Nephron (organoid): ENCODE data around the gene HEPACAM.

ENCODE experiments used
- H3K27ac Mint-ChIP-seq, 3 experiments: 2 replicates each; pipeline ENCODE4 v1.8.0; 2020; ENCODE audit warnings: mixed read lengths in 3 of 3, mild to moderate bottlenecking in 2 of 3, moderate library complexity in 1 of 3
- H3K27me3 Mint-ChIP-seq: 2 replicates; pipeline ENCODE4 v1.8.0; 2021; ENCODE audit warnings: low read depth, mild to moderate bottlenecking, moderate library complexity, mixed read lengths
- H3K36me3 Mint-ChIP-seq: 2 replicates; pipeline ENCODE4 v1.8.0; 2020; ENCODE audit warnings: low read depth, mixed read lengths
- H3K4me1 Mint-ChIP-seq: 2 replicates; pipeline ENCODE4 v1.8.0; 2020; ENCODE audit warnings: mixed read lengths
- H3K4me3 Mint-ChIP-seq, 3 experiments: 2 replicates each; pipeline ENCODE4 v1.8.0; 2020; ENCODE audit warnings: mild to moderate bottlenecking in 3 of 3, mixed read lengths in 3 of 3, moderate library complexity in 2 of 3
- H3K9me3 Mint-ChIP-seq: 2 replicates; pipeline ENCODE4 v1.8.0; 2020; ENCODE audit warnings: mixed read lengths
- TF ChIP-seq, protein P1 (sequence below), 3 experiments: fragments of 200-600 bp; sonication (generic); IDR thresholded peaks; one replicate each; pipeline ENCODE4 v1.5.0; 2021; ENCODE audit warnings: antibody characterized with exemption in 3 of 3; ENCODE audit not compliant: unreplicated experiment in 3 of 3

HEPACAM gene

DNA sequence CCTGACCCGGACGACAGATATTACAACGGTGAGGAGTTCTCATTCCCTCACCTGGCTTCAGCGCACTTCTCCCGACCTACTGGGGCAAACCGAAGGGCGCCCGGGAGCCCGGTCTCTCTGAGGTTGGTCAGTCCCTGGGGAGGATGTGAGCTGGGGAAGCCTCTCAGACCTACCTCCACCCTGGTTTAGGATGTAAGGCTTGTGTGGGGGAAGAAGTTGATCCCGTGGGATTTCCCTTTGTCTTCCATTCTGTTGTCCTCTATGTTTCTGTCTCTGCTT is 58.3 kb downstream of the HEPACAM start:
- peak overlapping the region in 2 of 3 experiments; percentile 39 to 94 for H3K27ac Mint-ChIP-seq
- TF ChIP-seq, protein P1, sequence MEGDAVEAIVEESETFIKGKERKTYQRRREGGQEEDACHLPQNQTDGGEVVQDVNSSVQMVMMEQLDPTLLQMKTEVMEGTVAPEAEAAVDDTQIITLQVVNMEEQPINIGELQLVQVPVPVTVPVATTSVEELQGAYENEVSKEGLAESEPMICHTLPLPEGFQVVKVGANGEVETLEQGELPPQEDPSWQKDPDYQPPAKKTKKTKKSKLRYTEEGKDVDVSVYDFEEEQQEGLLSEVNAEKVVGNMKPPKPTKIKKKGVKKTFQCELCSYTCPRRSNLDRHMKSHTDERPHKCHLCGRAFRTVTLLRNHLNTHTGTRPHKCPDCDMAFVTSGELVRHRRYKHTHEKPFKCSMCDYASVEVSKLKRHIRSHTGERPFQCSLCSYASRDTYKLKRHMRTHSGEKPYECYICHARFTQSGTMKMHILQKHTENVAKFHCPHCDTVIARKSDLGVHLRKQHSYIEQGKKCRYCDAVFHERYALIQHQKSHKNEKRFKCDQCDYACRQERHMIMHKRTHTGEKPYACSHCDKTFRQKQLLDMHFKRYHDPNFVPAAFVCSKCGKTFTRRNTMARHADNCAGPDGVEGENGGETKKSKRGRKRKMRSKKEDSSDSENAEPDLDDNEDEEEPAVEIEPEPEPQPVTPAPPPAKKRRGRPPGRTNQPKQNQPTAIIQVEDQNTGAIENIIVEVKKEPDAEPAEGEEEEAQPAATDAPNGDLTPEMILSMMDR (IDR thresholded peaks at IDR 0.05; ENCODE audit: unreplicated experiment in 3 of 3) = no peak
- no peaks in the 10 kb centered on the region for H3K36me3 Mint-ChIP-seq
- peak overlapping the region; percentile 85 to 93 (median 93) for H3K4me3 Mint-ChIP-seq
- H3K4me1 Mint-ChIP-seq = peaks cover 14% of the 10 kb centered on the region
- no peaks in the 10 kb centered on the region for H3K9me3 Mint-ChIP-seq
- peaks cover 43% of the 10 kb centered on the region for H3K27me3 Mint-ChIP-seq

DNA sequence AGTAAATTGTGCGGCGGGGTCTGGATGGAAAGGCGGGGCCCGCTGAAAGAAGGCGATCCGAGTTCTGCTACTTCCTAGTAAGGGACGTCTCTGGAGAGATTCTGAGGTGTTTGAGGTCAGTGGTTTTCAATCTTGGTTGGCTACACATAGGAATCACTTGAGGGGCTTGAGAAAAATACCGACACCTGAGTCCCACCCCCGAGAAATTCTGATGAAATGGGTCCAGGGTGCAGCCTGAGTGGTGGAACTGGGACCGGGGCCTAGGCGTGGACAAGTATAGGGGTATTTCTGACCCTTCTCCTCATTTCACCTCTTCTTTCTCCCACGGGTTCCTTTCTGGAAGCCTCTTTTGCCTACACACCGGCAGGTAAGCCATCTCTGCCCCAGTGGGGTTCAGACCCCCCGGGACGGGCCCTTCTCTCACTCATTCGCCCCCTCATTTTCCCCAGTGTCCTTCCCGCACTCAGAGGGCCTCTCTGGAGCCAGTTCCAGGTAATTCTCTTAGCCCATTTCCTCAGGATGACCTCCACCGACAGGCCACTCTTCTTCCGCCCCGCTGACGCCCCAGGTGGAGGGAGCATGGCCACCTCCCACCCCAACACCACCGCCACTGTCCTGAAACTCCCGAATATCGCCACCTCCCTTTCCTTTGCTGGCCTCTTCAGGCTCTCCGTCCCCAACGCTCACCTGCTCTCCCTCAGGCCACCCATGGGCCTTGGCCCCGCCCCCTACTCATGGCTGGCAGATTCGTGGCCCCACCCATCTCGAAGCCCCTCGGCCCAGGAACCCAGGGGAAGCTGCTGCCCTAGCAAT is 58.8 kb downstream of the HEPACAM start:
- peak overlapping the region; percentile 85 to 93 (median 93) for H3K4me3 Mint-ChIP-seq
- TF ChIP-seq, protein P1 (IDR thresholded peaks at IDR 0.05; ENCODE audit: unreplicated experiment in 3 of 3) = no peak
- peak overlapping the region; percentile 86 to 98 (median 94) for H3K27ac Mint-ChIP-seq
- H3K4me1 Mint-ChIP-seq = peaks cover 8% of the 10 kb centered on the region
- H3K9me3 Mint-ChIP-seq = no peaks in the 10 kb centered on the region
- peaks cover 49% of the 10 kb centered on the region for H3K27me3 Mint-ChIP-seq
- no peaks in the 10 kb centered on the region for H3K36me3 Mint-ChIP-seq

DNA sequence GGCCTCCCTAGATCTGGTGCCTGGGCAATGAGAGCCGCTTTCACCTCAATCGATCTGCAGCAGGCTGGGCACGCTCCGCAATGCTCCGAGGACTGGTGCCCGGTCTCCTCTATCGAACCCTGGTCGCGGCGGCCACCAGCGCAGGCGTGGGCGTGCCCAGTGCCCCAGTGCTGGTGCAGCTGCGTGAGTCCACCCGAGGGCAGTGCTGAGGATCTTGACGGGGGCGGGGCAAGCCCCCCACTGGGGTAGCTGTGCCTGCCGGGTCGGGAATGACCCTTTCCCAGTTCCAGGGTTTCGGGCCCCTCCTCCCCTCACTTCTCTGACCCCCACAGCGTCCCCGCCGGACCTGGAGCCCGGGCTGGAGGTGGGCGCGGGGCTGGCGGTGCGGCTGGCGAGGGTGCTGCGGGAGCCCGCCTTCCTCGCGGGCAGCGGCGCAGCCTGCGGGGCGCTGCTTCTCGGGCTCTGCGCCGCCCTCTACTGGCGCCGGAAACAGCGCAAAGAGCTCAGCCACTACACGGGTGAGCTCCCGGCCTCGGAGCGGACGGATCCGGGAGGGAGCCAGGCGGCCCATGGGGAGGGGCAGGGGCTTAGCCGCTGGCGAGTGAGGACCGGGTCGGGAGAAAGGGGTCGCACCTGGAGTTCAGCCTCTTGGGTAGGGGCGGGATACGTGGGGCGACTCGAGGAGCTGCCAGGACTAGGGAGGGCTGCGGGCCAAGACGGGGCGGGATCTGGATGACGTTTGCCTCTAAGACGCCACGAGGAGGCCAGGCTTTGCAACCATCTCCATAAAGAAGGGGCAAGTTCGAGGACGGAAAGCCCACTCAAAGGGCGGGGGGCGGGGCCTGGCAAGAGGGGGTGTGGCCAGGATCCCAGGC is 59.7 kb downstream of the HEPACAM start:
- H3K27me3 Mint-ChIP-seq = peaks cover 57% of the 10 kb centered on the region
- peaks cover 5% of the 10 kb centered on the region for H3K4me1 Mint-ChIP-seq
- H3K27ac Mint-ChIP-seq = peak overlapping the region; percentile 86 to 98 (median 94)
- TF ChIP-seq, protein P1 (IDR thresholded peaks at IDR 0.05; ENCODE audit: unreplicated experiment in 3 of 3) = peak; percentile 69 to 92 (median 73)
- no peaks in the 10 kb centered on the region for H3K36me3 Mint-ChIP-seq
- H3K9me3 Mint-ChIP-seq = no peaks in the 10 kb centered on the region
- peak overlapping the region; percentile 85 to 93 (median 93) for H3K4me3 Mint-ChIP-seq

DNA sequence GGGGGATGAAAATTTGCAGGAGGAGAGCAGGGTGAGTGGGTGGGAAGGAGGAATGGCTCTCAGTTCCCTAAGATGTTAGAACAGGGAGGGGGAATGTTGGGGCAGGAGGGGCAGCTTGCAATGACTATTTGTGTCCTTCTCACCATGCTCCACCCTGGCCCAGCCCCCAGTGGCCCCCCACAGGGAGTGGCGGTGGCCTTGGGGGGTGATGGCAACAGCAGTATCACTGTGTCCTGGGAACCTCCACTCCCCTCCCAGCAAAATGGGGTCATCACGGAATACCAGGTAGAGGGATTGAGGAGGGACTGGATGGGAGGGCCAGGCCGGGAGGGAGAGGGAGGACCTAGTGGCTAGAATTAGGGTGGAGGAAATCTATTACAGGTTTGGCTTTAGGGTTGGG is 60.4 kb downstream of the HEPACAM start:
- no peaks in the 10 kb centered on the region for H3K4me1 Mint-ChIP-seq
- no peaks in the 10 kb centered on the region for H3K36me3 Mint-ChIP-seq
- no peak overlapping the region for H3K27ac Mint-ChIP-seq
- H3K4me3 Mint-ChIP-seq = peak overlapping the region; percentile 74 to 85 (median 81)
- no peaks in the 10 kb centered on the region for H3K9me3 Mint-ChIP-seq
- H3K27me3 Mint-ChIP-seq = peaks cover 61% of the 10 kb centered on the region
- TF ChIP-seq, protein P1 (IDR thresholded peaks at IDR 0.05; ENCODE audit: unreplicated experiment in 3 of 3) = no peak

DNA sequence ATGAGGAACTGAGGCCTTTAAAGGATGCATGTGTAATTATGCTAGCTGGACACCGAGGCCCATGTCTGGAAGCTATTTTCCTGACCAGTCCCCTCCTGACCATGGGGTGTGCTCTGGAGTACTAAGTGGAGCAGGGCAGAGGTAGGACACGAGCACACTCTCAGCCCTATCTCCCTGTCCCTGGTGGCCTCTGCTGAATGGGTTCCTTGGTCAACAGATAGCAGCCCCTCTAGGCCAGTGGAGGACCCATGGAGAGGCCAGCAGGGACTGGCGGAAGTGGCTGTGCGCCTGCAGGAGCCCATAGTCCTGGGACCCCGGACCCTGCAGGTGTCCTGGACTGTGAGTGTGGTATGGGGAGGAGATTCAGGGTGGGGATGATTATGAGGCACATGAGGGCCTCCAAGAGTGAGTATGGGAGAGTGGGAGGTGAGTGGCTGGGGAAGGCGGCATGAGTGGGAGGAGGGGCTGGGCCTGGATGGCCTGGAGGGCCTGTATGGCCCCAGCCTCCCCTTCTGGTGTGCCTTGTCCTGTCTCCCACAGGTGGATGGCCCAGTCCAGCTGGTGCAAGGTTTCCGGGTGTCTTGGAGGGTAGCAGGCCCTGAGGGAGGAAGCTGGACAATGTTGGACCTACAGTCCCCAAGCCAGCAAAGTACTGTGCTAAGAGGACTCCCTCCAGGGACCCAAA is 61.1 kb downstream of the HEPACAM start:
- Mint-ChIP-seq H3K9me3 (no peaks in the 10 kb centered on the region), H3K27me3 (peaks cover 67% of the 10 kb centered on the region), H3K27ac (no peak overlapping the region), H3K4me3 (peak overlapping the region; percentile 62 to 73 (median 64)), H3K4me1 (no peaks in the 10 kb centered on the region), H3K36me3 (no peaks in the 10 kb centered on the region)
- TF ChIP-seq, protein P1 (IDR thresholded peaks at IDR 0.05; ENCODE audit: unreplicated experiment in 3 of 3) = no peak
